A673 (cell line): Measurements from ENCODE around the gene NPHP4. TPM values are rescaled to one million over a fixed set of nuclear protein-coding genes. Genes with fewer than 3 reads are reported as not detected.

Source experiments
- BruUV-seq: library from RNA; stranded (reverse); fragments of 400-500 nt; replicated peaks from 2 replicates; lab custom pipeline; 2021; lab: Mats Ljungman, UMichigan
- CTCF ChIA-PET: fragments of 300-600 bp; sonication (Branson Sonifier 250); formaldehyde crosslinking; loops from one replicate; lab custom pipeline; 2022; ENCODE audit warnings: antibody characterized with exemption; lab: Charles Lee
- POLR2A ChIA-PET: fragments of 300-600 bp; sonication (Branson Sonifier 250); formaldehyde crosslinking; loops from one replicate; lab custom pipeline; 2022; ENCODE audit warnings: antibody characterized with exemption; ENCODE audit not compliant: low non-redundant PET; lab: Charles Lee
- DNase-seq: peaks from one replicate; pipeline ENCODE4 v3.0.0-alpha.2; 2015; ENCODE audit warnings: low spot score
- H3K27ac ChIP-seq: fragments of 200-600 bp; sonication (generic); 2 replicates; pipeline ENCODE4 v1.5.1; 2016; ENCODE audit warnings: mixed run types, low read depth, mild to moderate bottlenecking, mixed read lengths, antibody characterized with exemption, low read length; ENCODE audit not compliant: poor library complexity, severe bottlenecking
- H3K27me3 ChIP-seq: fragments of 200-600 bp; sonication (generic); replicated peaks from 2 replicates; pipeline ENCODE4 v1.6.1; 2017; ENCODE audit warnings: mixed run types, low read depth, mild to moderate bottlenecking, mixed read lengths, antibody characterized with exemption, low read length; ENCODE audit not compliant: insufficient read depth, poor library complexity
- H3K36me3 ChIP-seq: fragments of 200-600 bp; sonication (generic); 2 replicates; pipeline ENCODE4 v1.6.1; 2016; ENCODE audit warnings: mixed run types, mild to moderate bottlenecking, mixed read lengths, antibody characterized with exemption, low read length; ENCODE audit not compliant: insufficient read depth, poor library complexity, severe bottlenecking
- H3K4me1 ChIP-seq: fragments of 200-600 bp; sonication (generic); 2 replicates; pipeline ENCODE4 v1.6.1; 2017; ENCODE audit warnings: mixed run types, mild to moderate bottlenecking, mixed read lengths, antibody characterized with exemption, low read length; ENCODE audit not compliant: insufficient read depth, poor library complexity, severe bottlenecking
- H3K4me3 ChIP-seq: fragments of 200-600 bp; sonication (generic); 2 replicates; pipeline ENCODE4 v1.5.1; 2016; ENCODE audit warnings: low read depth, mixed run types, mild to moderate bottlenecking, mixed read lengths, low read length; ENCODE audit not compliant: poor library complexity, severe bottlenecking
- H3K9me3 ChIP-seq: fragments of 200-600 bp; sonication (generic); 2 replicates; pipeline ENCODE4 v1.6.1; 2016; ENCODE audit warnings: mixed run types, low read depth, mild to moderate bottlenecking, mixed read lengths, antibody characterized with exemption, low read length; ENCODE audit not compliant: poor library complexity, severe bottlenecking
- CTCF ChIP-seq: fragments of 300-800, 200-600 bp; sonication (generic); conservative IDR thresholded peaks from 2 replicates; pipeline ENCODE4 v1.5.1; 2017; ENCODE audit warnings: low read depth, mild to moderate bottlenecking, antibody characterized with exemption, low read length, moderate library complexity, mixed read lengths
- EZH2 ChIP-seq: fragments of 200-600 bp; sonication (generic); IDR thresholded peaks from 2 replicates; pipeline ENCODE4 v1.6.1; 2017; ENCODE audit warnings: borderline replicate concordance, low read depth, mild to moderate bottlenecking, mixed read lengths, antibody characterized with exemption, low read length; ENCODE audit not compliant: poor library complexity, severe bottlenecking
- intact Hi-C: fragments of 100-400 bp; cut with micrococcal nuclease; formaldehyde crosslinking; loops from one replicate; pipeline ENCODE4 v1.10.0; 2022; ENCODE audit not compliant: unreplicated experiment
- total RNA-seq: library from RNA; stranded (reverse); gene quantifications from 2 replicates; pipeline ENCODE4 v1.2.3, GENCODE V29; 2021

Gene NPHP4
- total RNA-seq, 1 experiment from 2014 or later: 27.6 TPM

- H3K4me1 ChIP-seq: peaks cover 11% of the 10 kb centered on the region
- ChIA-PET POLR2A (no interaction called here), CTCF (no interaction called here)
- no peak overlapping the region for H3K27ac ChIP-seq
- TF ChIP-seq CTCF: no peak
- no peak for TF ChIP-seq EZH2
- BruUV-seq: no TSS peak
- H3K36me3 ChIP-seq: no peaks in the 10 kb centered on the region
- intact Hi-C loops: no loop called here
- no peaks in the 10 kb centered on the region for H3K9me3 ChIP-seq
- no peak for DNase-seq
- no peaks in the 10 kb centered on the region for H3K27me3 ChIP-seq
- no peak overlapping the region for H3K4me3 ChIP-seq
Measured at GRCh38 chr1:5986018-5986417, 6.2 kb downstream of the NPHP4 start.

GRCh38 chr1:5985250-5985649 lies 7.0 kb downstream of the NPHP4 start:
- no peak for TF ChIP-seq CTCF
- no peak for TF ChIP-seq EZH2
- POLR2A ChIA-PET: no interaction called here
- intact Hi-C loops: no loop called here

GRCh38 chr1:5983361-5984103 lies 8.7 kb downstream of the NPHP4 start:
- no peaks in the 10 kb centered on the region for H3K27me3 ChIP-seq
- no TSS peak for BruUV-seq
- ChIA-PET CTCF (no interaction called here), POLR2A (no interaction called here)
- intact Hi-C loops: no loop called here
- no peaks in the 10 kb centered on the region for H3K9me3 ChIP-seq
- H3K27ac ChIP-seq: no peak overlapping the region
- H3K4me3 ChIP-seq: no peak overlapping the region
- TF ChIP-seq CTCF (no peak), EZH2 (no peak)
- H3K4me1 ChIP-seq: peaks cover 17% of the 10 kb centered on the region
- no peaks in the 10 kb centered on the region for H3K36me3 ChIP-seq
- no peak for DNase-seq

More at GRCh38 chr1:5985250-5985649, 7.0 kb downstream of the NPHP4 start:
- H3K4me3 ChIP-seq: no peak overlapping the region
- BruUV-seq: no TSS peak
- H3K27me3 ChIP-seq: no peaks in the 10 kb centered on the region
- H3K36me3 ChIP-seq: no peaks in the 10 kb centered on the region
- no peak for DNase-seq
- H3K9me3 ChIP-seq: no peaks in the 10 kb centered on the region
- H3K4me1 ChIP-seq: peaks cover 13% of the 10 kb centered on the region
- H3K27ac ChIP-seq: no peak overlapping the region
- CTCF ChIA-PET: no interaction called here
